Subcutaneous adipose tissue (tissue), 4 donors: ENCODE measurements around the gene CAPN15. TPM values are rescaled to one million over a fixed set of nuclear protein-coding genes. Genes with fewer than 3 reads are reported as not detected.

Experiments used
- total RNA-seq, 4 donors: library from RNA; depleted of rRNA; stranded (reverse); fragments of >200 nt; gene quantifications; one replicate each; pipeline ENCODE4 v1.1.0, GENCODE V29; 2016
- TF ChIP-seq, protein P1 (sequence below): fragments of 450-650 bp; IDR thresholded peaks from one replicate; pipeline ENCODE4 v1.5.1; 2016; ENCODE audit warnings: low read depth, mild to moderate bottlenecking, control low read depth, antibody characterized with exemption, moderate library complexity

CAPN15 gene
- total RNA-seq, 4 donors from 2014 or later: 7.6 to 30.0 (median 13.3) TPM

DNA sequence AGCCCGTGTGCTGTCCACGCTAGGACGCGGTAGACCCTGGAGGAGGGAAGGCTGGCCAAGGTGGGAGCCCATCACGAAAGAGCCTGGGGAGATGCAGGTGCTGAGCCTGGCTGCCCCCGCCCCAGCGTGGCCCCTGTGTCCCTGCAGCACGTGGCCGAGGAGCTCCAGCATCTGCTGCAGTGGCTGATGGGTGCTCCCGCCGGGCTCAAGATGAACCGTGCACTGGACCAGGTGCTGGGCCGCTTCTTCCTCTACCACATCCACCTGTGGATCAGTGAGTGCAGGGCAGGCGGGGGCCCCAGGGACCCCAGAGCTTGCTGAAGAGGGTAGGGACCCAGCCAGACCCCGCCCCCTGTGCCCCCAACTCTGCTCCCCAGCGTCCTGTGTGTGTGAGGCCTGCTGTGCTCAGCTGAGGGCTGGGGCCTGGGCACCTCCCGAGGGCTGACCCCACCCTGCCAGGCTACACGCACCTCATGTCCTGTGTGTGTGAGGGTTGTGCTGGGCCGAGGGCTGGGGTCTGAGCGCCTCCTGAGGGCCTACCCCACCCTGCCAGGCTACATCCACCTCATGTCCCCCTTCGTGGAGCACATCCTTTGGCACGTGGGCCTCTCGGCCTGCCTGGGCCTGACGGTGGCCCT lies 50.8 kb downstream of the CAPN15 start:
- TF ChIP-seq, protein P1, sequence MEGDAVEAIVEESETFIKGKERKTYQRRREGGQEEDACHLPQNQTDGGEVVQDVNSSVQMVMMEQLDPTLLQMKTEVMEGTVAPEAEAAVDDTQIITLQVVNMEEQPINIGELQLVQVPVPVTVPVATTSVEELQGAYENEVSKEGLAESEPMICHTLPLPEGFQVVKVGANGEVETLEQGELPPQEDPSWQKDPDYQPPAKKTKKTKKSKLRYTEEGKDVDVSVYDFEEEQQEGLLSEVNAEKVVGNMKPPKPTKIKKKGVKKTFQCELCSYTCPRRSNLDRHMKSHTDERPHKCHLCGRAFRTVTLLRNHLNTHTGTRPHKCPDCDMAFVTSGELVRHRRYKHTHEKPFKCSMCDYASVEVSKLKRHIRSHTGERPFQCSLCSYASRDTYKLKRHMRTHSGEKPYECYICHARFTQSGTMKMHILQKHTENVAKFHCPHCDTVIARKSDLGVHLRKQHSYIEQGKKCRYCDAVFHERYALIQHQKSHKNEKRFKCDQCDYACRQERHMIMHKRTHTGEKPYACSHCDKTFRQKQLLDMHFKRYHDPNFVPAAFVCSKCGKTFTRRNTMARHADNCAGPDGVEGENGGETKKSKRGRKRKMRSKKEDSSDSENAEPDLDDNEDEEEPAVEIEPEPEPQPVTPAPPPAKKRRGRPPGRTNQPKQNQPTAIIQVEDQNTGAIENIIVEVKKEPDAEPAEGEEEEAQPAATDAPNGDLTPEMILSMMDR: no peak

DNA sequence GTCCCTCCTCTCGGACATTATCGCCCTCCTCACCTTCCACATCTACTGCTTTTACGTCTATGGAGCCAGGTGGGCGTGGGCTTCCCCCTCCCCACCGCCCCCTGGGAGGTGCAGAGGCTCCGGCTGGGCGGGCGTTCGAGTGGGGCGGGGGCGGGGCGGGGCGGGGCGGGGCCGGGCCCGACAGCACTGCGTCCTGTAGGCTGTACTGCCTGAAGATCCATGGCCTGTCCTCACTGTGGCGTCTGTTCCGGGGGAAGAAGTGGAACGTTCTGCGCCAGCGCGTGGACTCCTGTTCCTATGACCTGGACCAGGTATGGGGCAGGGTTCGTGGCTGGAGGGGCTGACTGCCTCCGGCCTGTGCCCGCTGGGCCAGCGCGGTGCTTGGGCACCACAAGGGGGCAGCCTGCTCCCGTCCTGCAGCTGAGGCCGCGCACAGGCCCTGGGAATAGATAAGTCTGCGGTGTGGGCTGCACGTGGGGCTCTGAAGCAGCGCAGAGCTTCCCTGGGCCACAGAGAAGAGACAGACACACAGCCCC lies 51.4 kb downstream of the CAPN15 start:
- TF ChIP-seq, protein P1: no peak

DNA sequence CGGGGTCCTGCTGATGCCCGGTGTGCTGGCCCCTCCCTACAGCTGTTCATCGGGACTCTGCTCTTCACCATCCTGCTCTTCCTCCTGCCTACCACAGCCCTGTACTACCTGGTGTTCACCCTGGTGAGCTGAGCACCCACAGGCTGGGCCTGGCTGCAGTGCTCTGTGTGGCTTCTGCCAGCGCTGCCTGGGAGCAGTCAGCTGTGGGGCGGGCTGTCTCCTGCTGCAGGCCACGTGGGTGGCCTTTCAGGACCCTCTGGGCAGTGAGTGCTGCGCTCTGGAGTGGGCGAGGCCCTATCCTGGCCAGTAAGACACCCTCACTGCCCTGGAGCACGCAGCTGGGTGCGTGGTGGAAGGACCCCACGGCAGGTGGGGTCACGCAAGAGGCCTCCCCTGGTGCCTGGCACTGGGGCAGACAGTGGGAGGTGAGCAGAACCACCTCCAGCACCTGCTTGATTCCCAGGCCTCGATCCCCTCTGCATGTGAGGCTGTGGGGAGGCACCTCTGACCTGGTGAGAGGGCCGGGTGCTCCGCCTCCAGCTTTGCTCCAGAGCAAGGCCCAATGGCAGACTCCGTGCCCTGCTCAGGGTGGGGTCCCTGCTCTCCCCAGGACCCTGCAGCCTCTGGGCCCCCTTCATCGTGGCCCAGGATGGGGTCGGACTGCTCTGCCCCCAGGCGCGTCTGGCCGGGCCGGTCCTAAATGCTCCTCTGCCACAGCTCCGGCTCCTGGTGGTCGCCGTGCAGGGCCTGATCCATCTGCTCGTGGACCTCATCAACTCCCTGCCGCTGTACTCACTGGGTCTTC lies 52.8 kb downstream of the CAPN15 start:
- TF ChIP-seq, protein P1: no peak

DNA sequence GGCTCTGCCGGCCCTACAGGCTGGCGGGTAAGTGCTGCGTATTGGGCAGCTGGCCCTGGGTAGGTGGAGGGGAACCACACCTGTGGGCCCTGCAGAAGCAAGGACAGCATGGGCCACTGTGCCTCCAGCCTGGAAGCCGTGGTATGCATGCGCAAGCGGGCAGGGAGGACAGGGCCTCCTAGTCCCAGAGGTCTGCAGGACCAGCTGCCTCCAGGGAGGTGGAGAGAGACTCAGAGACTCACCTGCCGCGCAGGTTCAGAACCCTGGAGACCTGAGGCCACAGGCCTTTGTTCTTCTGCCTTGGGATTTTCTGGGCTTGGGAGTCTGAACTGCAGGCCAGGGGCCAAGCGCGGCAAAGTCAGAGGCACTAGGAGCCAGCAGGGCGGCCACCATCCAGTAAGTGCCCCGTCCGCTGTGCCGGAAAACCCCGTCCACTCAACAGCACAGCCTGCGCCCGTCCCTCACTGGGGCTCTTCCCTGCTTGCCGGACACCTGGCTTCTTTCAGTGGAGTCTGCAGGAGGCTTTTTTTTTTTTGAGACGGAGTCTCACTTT lies 53.5 kb downstream of the CAPN15 start:
- TF ChIP-seq, protein P1: no peak

DNA sequence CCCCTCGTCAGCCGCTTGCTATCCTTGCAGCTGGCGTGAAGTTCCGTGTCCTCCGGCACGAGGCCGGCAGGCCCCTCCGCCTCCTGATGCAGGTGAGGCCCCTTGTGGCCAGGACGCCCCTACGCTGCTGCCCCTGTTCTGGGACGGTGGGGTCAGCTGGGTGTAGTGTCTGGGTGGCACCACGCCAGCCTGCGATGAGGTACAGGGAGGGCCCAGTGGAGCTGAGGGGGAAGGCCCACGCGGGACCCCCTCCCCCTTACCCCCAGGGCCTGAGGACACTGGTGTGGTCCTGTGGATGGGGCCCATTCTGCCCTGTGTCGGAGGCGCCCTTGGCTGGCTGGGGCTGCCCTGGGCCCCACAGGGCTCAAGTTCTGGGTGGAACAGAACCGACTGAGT lies 54.7 kb downstream of the CAPN15 start:
- TF ChIP-seq, protein P1: no peak

DNA sequence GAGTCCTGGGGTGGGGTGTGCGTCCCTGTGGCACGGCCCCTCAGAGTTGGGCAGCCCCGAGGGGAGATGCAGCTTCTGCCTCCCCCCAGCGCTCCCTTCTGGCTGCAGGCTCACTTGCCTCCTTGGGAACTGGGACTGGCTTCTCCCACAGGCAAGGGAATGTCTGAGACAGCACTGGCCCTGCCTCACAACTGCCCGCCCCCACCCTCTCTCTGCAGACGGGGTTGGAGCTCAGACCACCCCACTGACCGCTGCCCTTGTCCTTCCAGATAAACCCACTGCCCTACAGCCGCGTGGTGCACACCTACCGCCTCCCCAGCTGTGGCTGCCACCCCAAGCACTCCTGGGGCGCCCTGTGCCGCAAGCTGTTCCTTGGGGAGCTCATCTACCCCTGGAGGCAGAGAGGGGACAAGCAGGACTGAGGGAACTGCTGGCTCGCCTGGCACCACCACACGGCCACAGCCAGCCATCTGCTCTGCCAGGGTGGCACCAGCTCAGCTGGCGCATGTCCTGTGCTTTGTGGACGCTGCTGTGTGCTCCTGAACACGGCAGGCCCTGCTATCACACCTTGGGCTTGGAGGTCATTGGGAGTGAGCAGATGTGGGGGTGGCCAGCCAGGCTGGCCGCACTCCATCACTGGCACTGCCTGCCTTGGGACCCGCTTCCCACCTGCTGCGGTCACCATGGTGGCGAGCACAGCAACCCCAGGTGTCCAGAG lies 55.3 kb downstream of the CAPN15 start:
- TF ChIP-seq, protein P1: no peak
